Measurements from ENCODE around the gene INTS3. TPM values are rescaled to one million over a fixed set of nuclear protein-coding genes. Genes with fewer than 3 reads are reported as not detected.

The INTS3 gene
- total and polyA plus RNA-seq, 2 of the 8 experiments (the other 6 are each of a cell fraction or from before 2014, with no cell fraction given): 66.8 to 93.2 TPM

GRCh38 chr1:153684892-153685291 is 43.0 kb upstream of the INTS3 start (continued):
- TF ChIP-seq USF2 (IDR thresholded peaks at IDR 0.05; ENCODE audit: low read length) (no peak), TBP (IDR thresholded peaks at IDR 0.05; ENCODE audit: low read depth, low read length) (no peak), CREB1 (IDR thresholded peaks at IDR 0.05) (no peak), SIRT6 (IDR thresholded peaks at IDR 0.05; ENCODE audit: low read length) (no peak)
- TF ChIP-seq, protein P1, sequence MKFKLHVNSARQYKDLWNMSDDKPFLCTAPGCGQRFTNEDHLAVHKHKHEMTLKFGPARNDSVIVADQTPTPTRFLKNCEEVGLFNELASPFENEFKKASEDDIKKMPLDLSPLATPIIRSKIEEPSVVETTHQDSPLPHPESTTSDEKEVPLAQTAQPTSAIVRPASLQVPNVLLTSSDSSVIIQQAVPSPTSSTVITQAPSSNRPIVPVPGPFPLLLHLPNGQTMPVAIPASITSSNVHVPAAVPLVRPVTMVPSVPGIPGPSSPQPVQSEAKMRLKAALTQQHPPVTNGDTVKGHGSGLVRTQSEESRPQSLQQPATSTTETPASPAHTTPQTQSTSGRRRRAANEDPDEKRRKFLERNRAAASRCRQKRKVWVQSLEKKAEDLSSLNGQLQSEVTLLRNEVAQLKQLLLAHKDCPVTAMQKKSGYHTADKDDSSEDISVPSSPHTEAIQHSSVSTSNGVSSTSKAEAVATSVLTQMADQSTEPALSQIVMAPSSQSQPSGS (IDR thresholded peaks at IDR 0.05; ENCODE audit: low read length): no peak

Data from H1 (cell line).